K562 (cell line): ENCODE data around the gene ANKRD12. TPM values are rescaled to one million over a fixed set of nuclear protein-coding genes. Genes with fewer than 3 reads are reported as not detected.

Source experiments
- ARID1B ChIP-seq: fragments of 450-650 bp; IDR thresholded peaks from 2 replicates; pipeline ENCODE4 v1.6.1; 2016; ENCODE audit warnings: antibody characterized with exemption, mild to moderate bottlenecking, inconsistent platforms
- ARID3A ChIP-seq: IDR thresholded peaks from 2 replicates; pipeline ENCODE4 v1.6.1; 2012; ENCODE audit warnings: low read depth, low read length, improper control_type of control experiment, borderline replicate concordance
- BRF2 ChIP-seq: IDR thresholded peaks from 3 replicates; pipeline ENCODE4 v1.6.1; 2011; ENCODE audit warnings: borderline replicate concordance, mild to moderate bottlenecking; ENCODE audit not compliant: insufficient read length, insufficient read depth
- CBFA2T2 ChIP-seq: fragments of 450-650 bp; conservative IDR thresholded peaks from 2 replicates; pipeline ENCODE4 v1.6.1; 2017; ENCODE audit warnings: mild to moderate bottlenecking
- EHMT2 ChIP-seq: fragments of 450-650 bp; IDR thresholded peaks from 2 replicates; pipeline ENCODE4 v1.6.1; 2018; ENCODE audit warnings: antibody characterized with exemption
- HINFP ChIP-seq: fragments of 450-650 bp; conservative IDR thresholded peaks from 2 replicates; pipeline ENCODE4 v1.6.1; 2016; ENCODE audit warnings: missing genetic modification characterization, low read depth, mild to moderate bottlenecking, control low read depth, missing compliant biosample characterization
- MAFF ChIP-seq: IDR thresholded peaks from 2 replicates; pipeline ENCODE4 v1.6.1; 2012; ENCODE audit warnings: low read length, improper control_type of control experiment
- MXD1 ChIP-seq: fragments of 250-450 bp; sonication (Bioruptor Pico); IDR thresholded peaks from 2 replicates; pipeline ENCODE4 v1.8.0; 2021; ENCODE audit warnings: borderline replicate concordance, mild to moderate bottlenecking, moderate library complexity; ENCODE audit not compliant: poor library complexity, severe bottlenecking
- POLR2B ChIP-seq: fragments of 450-650 bp; IDR thresholded peaks from 2 replicates; pipeline ENCODE4 v1.6.1; 2018; ENCODE audit warnings: low read depth; ENCODE audit not compliant: partially characterized antibody
- POLR3A ChIP-seq: IDR thresholded peaks from 2 replicates; pipeline ENCODE4 v1.6.1; 2011; ENCODE audit warnings: borderline replicate concordance, mild to moderate bottlenecking, moderate library complexity; ENCODE audit not compliant: insufficient read length, insufficient read depth; ENCODE audit errors: extremely low read depth
- SFPQ ChIP-seq: fragments of 200-400 bp; formaldehyde crosslinking; IDR thresholded peaks from 2 replicates; pipeline ENCODE4 v1.6.1; 2017; ENCODE audit warnings: mild to moderate bottlenecking, low read depth, low read length, moderate library complexity
- TCF15 ChIP-seq: fragments of 250-450 bp; sonication (Bioruptor Pico); IDR thresholded peaks from 2 replicates; pipeline ENCODE4 v1.8.0; 2022; ENCODE audit warnings: moderate library complexity, mild to moderate bottlenecking, inconsistent platforms
- TCF3 ChIP-seq: sonication (generic); formaldehyde crosslinking; IDR thresholded peaks from 2 replicates; pipeline ENCODE4 v1.4.0; 2020; ENCODE audit warnings: mild to moderate bottlenecking, missing genetic modification reagents
- THAP7 ChIP-seq: fragments of 250-450 bp; sonication (Bioruptor Pico); IDR thresholded peaks from 2 replicates; pipeline ENCODE4 v1.5.0; 2021
- ZBED1 ChIP-seq: IDR thresholded peaks from 2 replicates; pipeline ENCODE4 v1.6.1; 2014
- ZFP1 ChIP-seq: fragments of 450-650 bp; formaldehyde crosslinking; IDR thresholded peaks from 2 replicates; pipeline ENCODE4 v1.4.0; 2020; ENCODE audit warnings: mild to moderate bottlenecking, mixed read lengths
- ZNF24 ChIP-seq: fragments of 450-650 bp; IDR thresholded peaks from 2 replicates; pipeline ENCODE4 v1.6.1; 2016
- ZNF277 ChIP-seq: fragments of 250-450 bp; sonication (Bioruptor Pico); IDR thresholded peaks from 2 replicates; pipeline ENCODE4 v1.8.0; 2022; ENCODE audit warnings: inconsistent platforms, mild to moderate bottlenecking, moderate library complexity, borderline replicate concordance
- ZNF584 ChIP-seq: fragments of 200-800 bp; sonication (Bioruptor generic); IDR thresholded peaks from 2 replicates; pipeline ENCODE4 v1.6.1; 2016; ENCODE audit warnings: low read depth, mild to moderate bottlenecking, missing genetic modification characterization, missing compliant biosample characterization
- polyA plus RNA-seq, 8 experiments: library from polyadenylated mRNA; depleted of rRNA in 4 of 8; stranded (reverse) in 5 of 8; unstranded in 3 of 8; fragments of >200 nt; fragmentation: Nextera tagmentation in 2 of 8; fragmentation: Illumina TruSeq in 1 of 8; extraction: Ambion mirVana in 2 of 8; extraction: Trizol in 1 of 8; gene quantifications; 2 replicates each; pipeline versions ENCODE4 v1.2.1 to v1.2.3, GENCODE V29; 2011 to 2014; ENCODE audit warnings: inconsistent platforms in 1 of 8, missing spikeins in 1 of 8
- total RNA-seq, 7 experiments: library from RNA; depleted of rRNA in 6 of 7; stranded (reverse); fragments of >200 nt in 6 of 7; fragmentation: Illumina TruSeq in 2 of 7; extraction: Trizol in 2 of 7; gene quantifications; 2 replicates each; pipeline versions ENCODE4 v1.2.1 to v1.2.3, GENCODE V29; 2011 to 2021; ENCODE audit warnings: low replicate concordance in 1 of 7

Gene ANKRD12
- total and polyA plus RNA-seq, 9 of the 15 experiments (the other 6 are each of a cell fraction or from before 2014, with no cell fraction given), result 6.6 to 28.2 (median 16.0) TPM

GRCh38 chr18:9319333-9319732 lies 182.8 kb downstream of the ANKRD12 start (continued):
- TF ChIP-seq ZFP1 (CRISPR knock-in tag), result no peak
- peak; percentile 79 for TF ChIP-seq TCF3 (CRISPR knock-in tag)
- TF ChIP-seq MAFF, result no peak
- peak; percentile 60; the same call in 1 of the 2 replicates for TF ChIP-seq ZNF24
- TF ChIP-seq POLR2B, result no peak
- TF ChIP-seq EHMT2, result no peak
- TF ChIP-seq ARID3A, result no peak
- TF ChIP-seq SFPQ, result no peak
- no peak for TF ChIP-seq ZBED1
- peak; percentile 73 for TF ChIP-seq ARID1B
- no peak for TF ChIP-seq TCF15
- TF ChIP-seq BRF2, result no peak
- no peak for TF ChIP-seq POLR3A
- no peak for TF ChIP-seq ZNF277 (CRISPR knock-in tag)
- TF ChIP-seq HINFP (tag), result no peak
- TF ChIP-seq ZNF584 (CRISPR knock-in tag), result 0 out of 2 replicates have a peak, but pooled peaks have one; percentile 24
- TF ChIP-seq MXD1 (CRISPR knock-in tag), result no peak
- no peak for TF ChIP-seq THAP7 (CRISPR knock-in tag)
- peak; percentile 51 for TF ChIP-seq CBFA2T2
